CD14-positive monocyte (primary cell): ENCODE results near the gene CCDC138. TPM values are rescaled to one million over a fixed set of nuclear protein-coding genes. Genes with fewer than 3 reads are reported as not detected.

ENCODE experiments used
- DNase-seq, 3 donors: peaks; one replicate each; pipeline ENCODE4 v3.0.0-alpha.2; 2011 to 2022
- H2AFZ ChIP-seq: 2 replicates; pipeline ENCODE4 v1.6.0; 2012; ENCODE audit warnings: mild to moderate bottlenecking, low read depth, low read length, inconsistent platforms; ENCODE audit not compliant: insufficient read depth, poor library complexity, severe bottlenecking
- H3K27ac ChIP-seq, 2 donors: 1 replicate in 1 of 2; 2 replicates in 1 of 2; pipeline ENCODE4 v1.5.1; 2012 to 2013; ENCODE audit warnings: low read length in 2 of 2, control low read depth in 1 of 2, inconsistent platforms in 1 of 2, low read depth in 1 of 2, mild to moderate bottlenecking in 1 of 2
- H3K27me3 ChIP-seq, 2 donors: one replicate each; pipeline versions ENCODE4 v1.6.0 to v1.6.1; 2011 to 2013; ENCODE audit warnings: low read length in 2 of 2; ENCODE audit not compliant: control insufficient read depth in 2 of 2, insufficient read depth in 2 of 2
- H3K36me3 ChIP-seq, 2 donors: replicated peaks in 1 of 2; 1 replicate in 1 of 2; 2 replicates in 1 of 2; pipeline versions ENCODE4 v1.5.1 to v1.6.1; 2012 to 2013; ENCODE audit warnings: low read length in 2 of 2, control low read depth in 1 of 2, inconsistent platforms in 1 of 2, mild to moderate bottlenecking in 1 of 2; ENCODE audit not compliant: insufficient read depth in 2 of 2, control insufficient read depth in 1 of 2
- H3K4me1 ChIP-seq, 2 donors: 1 replicate in 1 of 2; 2 replicates in 1 of 2; pipeline versions ENCODE4 v1.5.1 to v1.6.1; 2012 to 2013; ENCODE audit warnings: low read length in 2 of 2, control low read depth in 1 of 2, inconsistent platforms in 1 of 2, mild to moderate bottlenecking in 1 of 2, moderate library complexity in 1 of 2; ENCODE audit not compliant: insufficient read depth in 2 of 2, control insufficient read depth in 1 of 2
- H3K4me2 ChIP-seq: replicated peaks from 2 replicates; pipeline ENCODE3; 2012; ENCODE audit warnings: low read length, moderate library complexity, mild to moderate bottlenecking; ENCODE audit not compliant: poor library complexity, severe bottlenecking; ENCODE audit errors: extremely low read depth
- H3K4me3 ChIP-seq, 3 experiments: fragments of 200-600 bp in 1 of 3; sonication (generic) in 1 of 3; replicated peaks in 1 of 3; 1 replicate in 2 of 3; 2 replicates in 1 of 3; pipeline ENCODE4 v1.5.1; 2011 to 2013; ENCODE audit warnings: low read length in 3 of 3, mild to moderate bottlenecking in 3 of 3, control low read depth in 2 of 3, low read depth in 2 of 3, inconsistent platforms in 1 of 3, moderate library complexity in 1 of 3
- H3K79me2 ChIP-seq: 2 replicates; pipeline ENCODE4 v1.6.0; 2012; ENCODE audit warnings: mild to moderate bottlenecking, control low read depth, inconsistent platforms, low read length, moderate library complexity; ENCODE audit not compliant: insufficient read depth
- H3K9ac ChIP-seq: 2 replicates; pipeline ENCODE4 v1.6.0; 2017; ENCODE audit warnings: low read length, mild to moderate bottlenecking; ENCODE audit not compliant: insufficient read depth, poor library complexity, severe bottlenecking
- H3K9me3 ChIP-seq, 2 donors: replicated peaks in 1 of 2; 1 replicate in 1 of 2; 2 replicates in 1 of 2; pipeline versions ENCODE4 v1.5.1 to v1.6.1; 2012 to 2013; ENCODE audit warnings: low read length in 2 of 2, control low read depth in 1 of 2; ENCODE audit not compliant: control insufficient read depth in 1 of 2, insufficient read depth in 1 of 2
- H4K20me1 ChIP-seq: 2 replicates; pipeline ENCODE4 v1.6.0; 2012; ENCODE audit warnings: mild to moderate bottlenecking, low read length, control low read depth, moderate library complexity; ENCODE audit not compliant: insufficient read depth
- H3K27ac Mint-ChIP-seq, 7 donors: one replicate each; pipeline ENCODE4 v1.8.0; 2020; ENCODE audit warnings: mild to moderate bottlenecking in 7 of 7, mixed read lengths in 7 of 7, moderate library complexity in 6 of 7, inconsistent platforms in 2 of 7
- H3K27me3 Mint-ChIP-seq, 3 donors: one replicate each; pipeline ENCODE4 v1.8.0; 2021 to 2022; ENCODE audit warnings: low read depth in 3 of 3, mild to moderate bottlenecking in 3 of 3, mixed read lengths in 3 of 3, moderate library complexity in 3 of 3, inconsistent platforms in 1 of 3
- H3K36me3 Mint-ChIP-seq, 2 donors: one replicate each; pipeline ENCODE4 v1.8.0; 2020; ENCODE audit warnings: mixed read lengths in 2 of 2, inconsistent platforms in 1 of 2, mild to moderate bottlenecking in 1 of 2
- H3K4me1 Mint-ChIP-seq: one replicate; pipeline ENCODE4 v1.8.0; 2020; ENCODE audit warnings: mild to moderate bottlenecking, mixed read lengths
- H3K4me3 Mint-ChIP-seq, 2 donors: one replicate each; pipeline ENCODE4 v1.8.0; 2020; ENCODE audit warnings: mild to moderate bottlenecking in 2 of 2, mixed read lengths in 2 of 2, moderate library complexity in 1 of 2
- H3K9me3 Mint-ChIP-seq, 7 donors: one replicate each; pipeline ENCODE4 v1.8.0; 2020 to 2022; ENCODE audit warnings: mixed read lengths in 7 of 7, mild to moderate bottlenecking in 6 of 7, moderate library complexity in 6 of 7, inconsistent platforms in 2 of 7
- WGBS: methylation state at CpG from one replicate; pipeline ENCODE4 v1.1.5; 2013; ENCODE audit warnings: missing lambda C conversion rate; ENCODE audit not compliant: insufficient coverage; 5-methylcytosine and 5-hydroxymethylcytosine counted together
- intact Hi-C, 2 donors: fragments of 100-400 bp; cut with micrococcal nuclease; formaldehyde crosslinking; loops; one replicate each; pipeline versions ENCODE4 v1.15.0 to v1.15.1; 2023
- polyA plus RNA-seq, 3 donors: library from polyadenylated mRNA; depleted of rRNA in 1 of 3; unstranded in 2 of 3; stranded (reverse) in 1 of 3; fragments of 300-500 nt in 2 of 3; fragments of >200 nt in 1 of 3; fragmentation: Illumina TruSeq in 2 of 3; gene quantifications; 1 replicate in 2 of 3; 2 replicates in 1 of 3; pipeline ENCODE4 v1.2.3, GENCODE V29; 2012 to 2021
- TF ChIP-seq, protein P1 (sequence below): fragments of 200-600 bp; IDR thresholded peaks from one replicate; pipeline ENCODE4 v1.8.0; 2022; ENCODE audit warnings: antibody characterized with exemption, mild to moderate bottlenecking

The CCDC138 gene
- polyA plus RNA-seq, 3 donors, result 0.54 to 0.72 (median 0.67) TPM

DNA sequence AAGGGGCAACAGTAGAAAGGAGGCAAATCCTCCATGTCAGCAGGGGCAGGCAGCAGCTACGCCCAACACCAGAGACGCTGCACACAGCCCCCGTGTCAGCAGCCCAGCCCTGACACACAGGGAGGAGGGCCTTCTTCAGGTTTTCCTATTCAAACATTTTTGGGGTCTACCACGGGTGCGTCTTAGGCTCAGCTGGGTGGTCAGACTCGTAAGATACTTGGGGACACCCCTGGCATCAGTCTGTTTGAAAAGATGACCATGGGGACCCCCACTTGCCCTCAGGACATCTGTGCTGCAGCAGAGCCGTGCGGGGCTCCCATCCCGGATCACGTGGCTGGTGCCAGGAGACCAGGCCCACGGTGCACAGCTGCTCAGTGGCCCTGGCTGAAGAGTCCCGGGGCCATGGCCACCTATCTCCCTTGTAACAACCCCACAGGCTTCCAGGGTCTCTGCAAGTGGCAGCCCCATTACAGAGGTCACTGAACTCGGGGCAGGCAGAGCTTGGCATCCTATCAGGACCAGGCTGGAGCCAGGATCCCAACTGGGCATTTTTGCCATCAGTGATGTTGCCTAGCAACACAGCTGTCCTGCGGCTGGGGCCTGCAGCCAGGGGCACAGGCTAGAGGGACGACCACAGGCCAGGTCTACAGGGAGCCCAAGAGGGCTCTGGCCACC, 120.0 kb downstream of the CCDC138 start:
- no peak overlapping the region for H3K27ac Mint-ChIP-seq
- 91% methylated on average over 12 of the region's 15 CpGs for WGBS
- H3K36me3 ChIP-seq, result no peaks in the 10 kb centered on the region
- H3K27me3 ChIP-seq, result no peaks in the 10 kb centered on the region
- H3K4me3 ChIP-seq, result no peak overlapping the region
- H3K9me3 Mint-ChIP-seq, result peaks cover 0 to 3% (median 0%) of the 10 kb centered on the region in 7 donors
- no peak overlapping the region for H3K4me3 Mint-ChIP-seq
- no peak overlapping the region for H2AFZ ChIP-seq
- no peak overlapping the region for H3K27ac ChIP-seq
- H3K36me3 Mint-ChIP-seq, result no peaks in the 10 kb centered on the region
- H3K79me2 ChIP-seq, result no peaks in the 10 kb centered on the region
- H3K9me3 ChIP-seq, result no peaks in the 10 kb centered on the region
- H3K4me1 Mint-ChIP-seq, result no peaks in the 10 kb centered on the region
- H3K4me1 ChIP-seq, result no peaks in the 10 kb centered on the region
- DNase-seq, result no peak
- no peaks in the 10 kb centered on the region for H4K20me1 ChIP-seq
- H3K4me2 ChIP-seq, result no peak overlapping the region
- no peak overlapping the region for H3K9ac ChIP-seq
- H3K27me3 Mint-ChIP-seq, result peaks cover 1 to 5% (median 2%) of the 10 kb centered on the region in 3 donors
- intact Hi-C loops, result no loop called here
- TF ChIP-seq, protein P1, sequence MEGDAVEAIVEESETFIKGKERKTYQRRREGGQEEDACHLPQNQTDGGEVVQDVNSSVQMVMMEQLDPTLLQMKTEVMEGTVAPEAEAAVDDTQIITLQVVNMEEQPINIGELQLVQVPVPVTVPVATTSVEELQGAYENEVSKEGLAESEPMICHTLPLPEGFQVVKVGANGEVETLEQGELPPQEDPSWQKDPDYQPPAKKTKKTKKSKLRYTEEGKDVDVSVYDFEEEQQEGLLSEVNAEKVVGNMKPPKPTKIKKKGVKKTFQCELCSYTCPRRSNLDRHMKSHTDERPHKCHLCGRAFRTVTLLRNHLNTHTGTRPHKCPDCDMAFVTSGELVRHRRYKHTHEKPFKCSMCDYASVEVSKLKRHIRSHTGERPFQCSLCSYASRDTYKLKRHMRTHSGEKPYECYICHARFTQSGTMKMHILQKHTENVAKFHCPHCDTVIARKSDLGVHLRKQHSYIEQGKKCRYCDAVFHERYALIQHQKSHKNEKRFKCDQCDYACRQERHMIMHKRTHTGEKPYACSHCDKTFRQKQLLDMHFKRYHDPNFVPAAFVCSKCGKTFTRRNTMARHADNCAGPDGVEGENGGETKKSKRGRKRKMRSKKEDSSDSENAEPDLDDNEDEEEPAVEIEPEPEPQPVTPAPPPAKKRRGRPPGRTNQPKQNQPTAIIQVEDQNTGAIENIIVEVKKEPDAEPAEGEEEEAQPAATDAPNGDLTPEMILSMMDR, result no peak

DNA sequence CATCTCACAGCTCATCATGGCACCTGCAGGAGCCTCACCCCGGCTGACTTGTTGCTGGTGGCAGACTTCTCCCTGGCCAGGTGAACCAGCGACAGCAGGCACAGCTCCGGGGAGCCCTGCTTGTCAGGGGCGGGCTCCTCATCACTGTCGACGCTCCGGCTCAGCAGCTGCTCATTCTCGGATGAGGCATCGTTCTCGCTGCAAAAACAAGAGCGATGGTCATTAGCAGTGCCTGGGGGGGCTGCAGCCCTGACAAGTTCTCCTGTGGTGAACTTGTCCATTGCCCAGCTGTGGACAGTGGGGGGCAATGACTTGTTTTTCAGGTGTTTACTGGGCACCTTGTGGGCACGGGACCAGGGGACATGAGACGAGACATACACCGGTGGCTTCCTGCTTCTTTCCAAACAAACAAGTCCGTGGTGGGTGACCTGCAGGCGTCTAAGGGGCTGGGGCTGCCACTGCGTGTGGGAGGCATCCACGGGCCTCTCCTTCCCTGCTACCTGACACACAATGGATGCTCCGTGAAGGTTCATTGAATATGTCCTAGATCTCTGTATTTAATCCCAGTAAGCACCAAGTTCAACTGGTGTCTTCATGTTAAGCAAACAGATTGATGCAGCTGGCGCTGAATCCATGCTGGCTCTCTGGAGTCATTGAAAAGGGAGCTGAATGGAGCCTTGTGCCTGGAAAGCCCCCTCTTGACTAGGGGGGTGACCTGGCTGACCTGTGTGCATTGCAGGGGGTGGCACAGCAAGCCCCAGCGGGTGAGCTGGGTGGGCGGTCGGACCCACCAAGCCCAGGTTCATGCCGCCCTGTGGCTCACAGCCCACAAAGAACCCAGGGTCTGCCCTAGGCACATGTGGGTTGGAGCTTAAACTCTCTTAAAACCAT, 121.5 kb downstream of the CCDC138 start:
- 95% methylated on average over 19 of the region's 24 CpGs for WGBS
- no peak overlapping the region for H3K27ac ChIP-seq
- H3K27me3 ChIP-seq, result no peaks in the 10 kb centered on the region
- no peak overlapping the region for H3K4me2 ChIP-seq
- H3K27ac Mint-ChIP-seq, result no peak overlapping the region
- no peaks in the 10 kb centered on the region for H3K4me1 ChIP-seq
- no peak overlapping the region for H3K4me3 Mint-ChIP-seq
- intact Hi-C loops, result no loop called here
- no peaks in the 10 kb centered on the region for H3K9me3 ChIP-seq
- no peaks in the 10 kb centered on the region for H4K20me1 ChIP-seq
- no peaks in the 10 kb centered on the region for H3K4me1 Mint-ChIP-seq
- DNase-seq, result no peak
- no peak overlapping the region for H3K4me3 ChIP-seq
- H3K9ac ChIP-seq, result no peak overlapping the region
- H2AFZ ChIP-seq, result no peak overlapping the region
- H3K36me3 ChIP-seq, result no peaks in the 10 kb centered on the region
- H3K27me3 Mint-ChIP-seq, result peaks cover 0 to 2% (median 1%) of the 10 kb centered on the region in 3 donors
- peaks cover 0 to 1% (median 0%) of the 10 kb centered on the region in 7 donors for H3K9me3 Mint-ChIP-seq
- TF ChIP-seq, protein P1, result no peak
- no peaks in the 10 kb centered on the region for H3K79me2 ChIP-seq
- H3K36me3 Mint-ChIP-seq, result no peaks in the 10 kb centered on the region
